Fibroblast of the aortic adventitia (primary cell): ENCODE data around the gene CCDC102A. TPM values are rescaled to one million over a fixed set of nuclear protein-coding genes. Genes with fewer than 3 reads are reported as not detected.

Experiments
- DNase-seq: peaks from one replicate; pipeline ENCODE4 v3.0.0-alpha.2; 2010; ENCODE audit warnings: low read depth
- H3K4me3 ChIP-seq: 2 replicates; pipeline ENCODE4 v1.5.1; 2011; ENCODE audit warnings: low read depth, mild to moderate bottlenecking, control low read depth, low read length, moderate library complexity
- total RNA-seq: library from RNA; depleted of rRNA; stranded (reverse); fragments of >200 nt; gene quantifications from 2 replicates; pipeline ENCODE4 v1.2.3, GENCODE V29; 2012; ENCODE audit warnings: low replicate concordance
- TF ChIP-seq, protein P1 (sequence below): IDR thresholded peaks from 2 replicates; pipeline ENCODE4 v1.5.1; 2011; ENCODE audit warnings: mild to moderate bottlenecking, low read length, control low read depth, inconsistent platforms; ENCODE audit not compliant: insufficient read depth

Gene CCDC102A
- total RNA-seq, 1 donor, result 9.9 TPM

DNA sequence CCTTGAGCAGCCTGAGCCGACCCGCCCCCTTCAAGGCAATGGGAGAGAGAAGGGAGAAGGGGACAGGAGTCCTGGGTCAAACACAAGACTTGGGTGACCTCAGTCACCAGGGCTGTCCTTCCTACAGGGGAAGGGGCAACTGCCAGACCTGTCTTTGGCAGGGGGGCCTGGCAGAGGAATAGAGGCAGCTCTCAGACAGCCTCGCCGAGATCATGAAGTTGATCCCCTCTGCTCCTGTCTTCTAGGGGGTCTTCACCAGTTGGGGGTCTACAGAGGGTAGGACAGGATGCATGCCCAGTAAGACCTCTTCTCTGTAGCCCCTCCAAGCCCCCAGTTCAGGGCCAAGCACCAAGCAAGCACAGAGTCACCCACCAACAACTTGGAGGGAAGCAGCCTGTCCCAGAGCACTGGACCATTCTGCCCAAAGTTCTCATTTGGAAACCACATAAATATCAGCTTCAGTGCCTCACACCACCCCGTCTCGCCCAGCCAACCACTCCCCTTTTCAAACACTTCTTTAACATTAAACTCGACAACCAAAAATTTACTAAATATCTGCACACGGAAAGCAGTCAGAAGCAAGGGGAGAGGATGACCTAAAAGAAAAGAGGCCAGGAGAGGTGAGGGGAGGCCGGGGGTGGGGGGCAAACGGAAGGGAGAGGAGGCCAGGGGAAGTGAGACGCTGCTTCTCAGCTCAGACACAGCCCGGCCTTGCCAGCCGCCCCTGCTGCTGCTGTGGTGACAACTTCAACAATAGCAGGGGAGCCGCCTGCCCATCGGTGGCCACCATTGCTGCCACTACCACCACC lies 57.8 kb downstream of the CCDC102A start:
- H3K4me3 ChIP-seq, result peak overlapping the region; percentile 72
- TF ChIP-seq, protein P1, sequence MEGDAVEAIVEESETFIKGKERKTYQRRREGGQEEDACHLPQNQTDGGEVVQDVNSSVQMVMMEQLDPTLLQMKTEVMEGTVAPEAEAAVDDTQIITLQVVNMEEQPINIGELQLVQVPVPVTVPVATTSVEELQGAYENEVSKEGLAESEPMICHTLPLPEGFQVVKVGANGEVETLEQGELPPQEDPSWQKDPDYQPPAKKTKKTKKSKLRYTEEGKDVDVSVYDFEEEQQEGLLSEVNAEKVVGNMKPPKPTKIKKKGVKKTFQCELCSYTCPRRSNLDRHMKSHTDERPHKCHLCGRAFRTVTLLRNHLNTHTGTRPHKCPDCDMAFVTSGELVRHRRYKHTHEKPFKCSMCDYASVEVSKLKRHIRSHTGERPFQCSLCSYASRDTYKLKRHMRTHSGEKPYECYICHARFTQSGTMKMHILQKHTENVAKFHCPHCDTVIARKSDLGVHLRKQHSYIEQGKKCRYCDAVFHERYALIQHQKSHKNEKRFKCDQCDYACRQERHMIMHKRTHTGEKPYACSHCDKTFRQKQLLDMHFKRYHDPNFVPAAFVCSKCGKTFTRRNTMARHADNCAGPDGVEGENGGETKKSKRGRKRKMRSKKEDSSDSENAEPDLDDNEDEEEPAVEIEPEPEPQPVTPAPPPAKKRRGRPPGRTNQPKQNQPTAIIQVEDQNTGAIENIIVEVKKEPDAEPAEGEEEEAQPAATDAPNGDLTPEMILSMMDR, result no peak
- DNase-seq, result no peak

DNA sequence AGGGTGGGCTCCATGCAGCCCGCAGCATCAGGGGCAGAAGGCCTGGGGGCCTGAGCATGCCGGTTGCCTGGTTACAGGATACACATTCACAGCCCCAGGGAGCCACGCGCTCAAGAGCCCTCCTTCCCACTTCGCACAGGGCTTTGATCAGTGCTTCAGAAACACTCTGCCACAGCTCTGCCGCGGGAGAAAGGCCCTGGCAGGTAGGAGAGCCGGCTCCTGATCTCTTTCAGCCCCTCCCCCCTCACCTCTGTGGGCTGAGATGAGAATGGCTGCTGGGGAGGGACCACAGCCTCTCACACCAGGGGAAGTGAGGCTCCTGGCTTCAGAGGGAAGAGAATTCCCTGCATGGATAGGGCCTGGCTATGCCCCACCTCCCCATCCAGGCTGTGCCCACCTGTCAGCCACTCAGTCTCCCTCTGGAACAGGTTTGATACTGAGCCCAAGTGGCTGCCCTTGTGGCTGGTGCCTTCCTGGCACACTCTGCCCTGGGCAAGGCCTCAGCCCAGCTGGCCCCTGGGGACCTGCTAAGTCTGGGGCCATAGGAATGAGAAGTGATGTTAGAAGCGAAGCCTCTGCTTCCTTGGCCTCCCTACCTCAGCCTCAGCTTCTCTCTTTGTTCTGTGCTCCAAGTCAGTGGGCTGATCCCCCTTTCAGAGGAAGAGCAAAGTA lies 58.7 kb downstream of the CCDC102A start:
- no peak for DNase-seq
- TF ChIP-seq, protein P1, result no peak
- H3K4me3 ChIP-seq, result peak overlapping the region; percentile 13

DNA sequence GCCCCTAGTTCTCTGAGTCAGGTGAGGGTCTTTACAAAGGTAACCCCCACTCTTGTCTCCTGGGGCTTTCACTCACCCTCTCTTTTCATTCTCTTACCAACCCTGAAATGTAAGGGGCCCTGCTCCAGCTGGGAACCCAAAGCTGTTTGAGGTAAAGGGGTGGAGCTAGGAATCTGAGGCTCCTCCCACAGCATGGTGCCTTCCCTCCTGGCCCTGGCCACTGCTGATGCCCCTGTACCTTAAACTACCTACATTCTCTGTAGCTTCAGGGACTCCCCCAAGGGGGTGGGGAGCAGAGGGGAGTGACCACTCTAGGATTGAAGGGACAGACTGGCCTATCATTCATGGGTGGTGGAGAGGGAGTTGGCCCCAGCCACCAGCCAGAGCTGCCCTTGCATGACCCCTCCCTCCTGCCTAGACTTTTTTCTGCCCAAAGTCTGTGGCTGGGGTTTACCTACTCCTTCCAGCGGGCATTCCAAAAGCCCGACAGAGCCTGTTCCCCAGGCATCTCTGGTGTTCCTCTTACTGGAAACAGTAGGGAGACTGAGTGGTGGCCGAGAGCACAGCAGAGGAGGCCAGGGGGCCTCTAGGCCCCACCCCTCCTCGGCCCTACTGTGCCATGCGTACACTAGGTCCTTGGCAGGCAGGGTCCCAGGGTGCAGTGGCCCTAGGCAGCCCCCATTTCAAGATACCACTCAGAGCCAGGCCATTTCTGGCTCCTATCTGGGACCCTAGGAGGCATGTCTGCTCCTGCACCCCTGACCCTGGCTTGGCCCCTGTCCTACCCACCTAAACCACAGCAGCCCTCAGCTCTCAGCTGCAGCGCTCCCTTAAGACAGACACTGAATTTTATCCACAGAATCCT lies 59.6 kb downstream of the CCDC102A start:
- H3K4me3 ChIP-seq, result no peak overlapping the region
- DNase-seq, result no peak
- TF ChIP-seq, protein P1, result no peak

DNA sequence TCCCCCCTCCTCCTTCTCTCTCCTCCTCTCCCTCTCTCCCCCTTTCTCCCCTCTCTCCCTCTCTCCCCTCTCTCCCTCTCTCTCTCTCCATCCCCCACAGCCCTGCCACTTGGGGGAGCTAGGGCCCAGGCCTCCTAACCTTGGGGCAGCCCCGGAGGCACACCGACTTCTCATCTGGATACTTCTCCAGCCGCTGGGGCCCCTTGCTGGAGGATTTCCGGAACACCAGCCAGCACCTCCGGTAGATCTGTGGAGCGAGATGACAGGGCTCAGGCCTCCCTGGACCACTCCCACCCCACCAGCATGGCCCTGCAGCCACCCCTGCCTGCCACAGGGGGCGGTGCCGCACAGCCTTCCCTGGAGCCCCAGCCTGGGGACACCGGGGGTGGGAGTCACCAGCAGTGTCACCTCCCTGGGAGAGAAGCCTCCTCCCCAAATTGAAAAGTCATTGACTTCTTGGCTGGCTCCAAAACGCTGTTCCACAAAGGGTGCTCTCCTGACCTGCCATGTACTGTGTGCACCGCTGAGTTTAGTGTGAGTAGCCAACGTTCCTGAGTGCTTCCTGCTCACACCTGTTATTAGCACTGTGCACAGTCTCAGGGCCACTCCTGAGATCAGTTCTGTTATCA lies 60.5 kb downstream of the CCDC102A start:
- H3K4me3 ChIP-seq, result no peak overlapping the region
- TF ChIP-seq, protein P1, result peak; percentile 66
- no peak for DNase-seq

DNA sequence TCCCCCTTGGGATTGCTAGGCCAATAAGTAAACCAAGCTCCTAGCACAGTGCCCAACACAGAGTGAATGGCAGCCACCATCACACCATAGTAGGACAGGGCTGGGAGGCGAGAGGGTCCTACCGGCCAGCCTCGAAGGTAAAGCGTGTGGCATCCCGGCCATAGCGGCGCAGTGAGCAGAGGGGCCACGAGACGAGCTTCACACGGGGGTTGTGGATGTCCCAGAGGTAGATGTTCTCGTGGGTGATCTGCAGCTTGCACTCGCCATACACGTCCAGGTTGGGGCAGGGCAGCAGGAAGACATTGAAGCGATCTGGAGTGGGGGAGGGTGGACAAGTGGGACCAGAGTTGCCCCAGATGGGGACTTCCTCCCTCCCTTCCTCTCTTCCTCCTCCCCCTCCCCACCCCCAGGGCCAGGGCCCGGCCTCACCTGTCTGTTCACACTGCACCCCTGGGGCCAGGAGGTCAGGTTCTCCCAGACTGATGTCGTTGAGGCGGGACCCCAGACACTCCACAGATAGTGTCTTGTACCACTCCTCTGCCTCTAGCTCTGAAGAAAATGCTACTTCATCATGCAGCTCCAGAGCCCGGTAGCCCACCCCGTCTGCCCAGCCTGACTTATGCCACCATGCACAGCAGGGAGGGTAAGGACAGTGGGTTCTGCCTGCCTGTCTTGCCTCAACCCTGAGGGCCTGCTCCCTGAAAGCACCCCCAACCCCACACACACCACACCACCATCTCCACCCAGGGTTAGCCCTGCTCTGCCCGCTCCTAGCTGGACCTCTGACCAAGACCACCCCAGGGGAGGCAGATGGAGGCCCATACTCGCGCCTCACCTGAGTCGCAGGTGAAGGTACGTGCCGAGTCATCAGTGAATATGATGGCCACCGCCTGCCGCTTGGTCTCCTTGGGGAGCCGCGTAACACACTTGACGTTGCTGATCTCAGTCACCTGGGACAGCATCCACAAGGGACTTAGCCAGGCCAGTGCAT lies 61.4 kb downstream of the CCDC102A start:
- TF ChIP-seq, protein P1, result no peak

More for the DNA sequence above, 61.4 kb downstream of the CCDC102A start:
- DNase-seq, result no peak
- H3K4me3 ChIP-seq, result no peak overlapping the region
